GM10847 (cell line): ENCODE results near the gene RXFP1.

ENCODE experiments used
- POLR2A ChIP-seq: IDR thresholded peaks from 2 replicates; pipeline ENCODE4 v1.6.1; 2011; ENCODE audit not compliant: insufficient read length; ENCODE audit errors: extremely low read depth

The RXFP1 gene

DNA sequence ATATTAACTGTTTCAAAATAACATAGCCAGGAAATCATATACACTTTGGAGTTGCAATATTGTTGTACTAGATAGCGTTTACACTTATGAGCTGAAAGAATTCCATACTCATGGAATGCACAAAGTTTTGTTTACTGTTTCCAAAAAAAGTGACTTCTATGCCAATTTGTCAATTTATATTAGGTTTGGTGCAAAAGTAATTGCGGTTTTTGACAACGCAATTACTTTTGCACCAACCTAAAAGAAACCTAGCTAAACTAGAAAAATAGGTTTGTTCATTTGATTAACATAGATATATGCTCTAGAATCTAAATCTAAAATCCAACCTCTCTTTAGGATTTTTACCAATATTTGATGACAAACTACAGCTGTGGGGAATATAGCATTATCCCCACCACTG lies 15.2 kb downstream of the RXFP1 start:
- no peak for TF ChIP-seq POLR2A

DNA sequence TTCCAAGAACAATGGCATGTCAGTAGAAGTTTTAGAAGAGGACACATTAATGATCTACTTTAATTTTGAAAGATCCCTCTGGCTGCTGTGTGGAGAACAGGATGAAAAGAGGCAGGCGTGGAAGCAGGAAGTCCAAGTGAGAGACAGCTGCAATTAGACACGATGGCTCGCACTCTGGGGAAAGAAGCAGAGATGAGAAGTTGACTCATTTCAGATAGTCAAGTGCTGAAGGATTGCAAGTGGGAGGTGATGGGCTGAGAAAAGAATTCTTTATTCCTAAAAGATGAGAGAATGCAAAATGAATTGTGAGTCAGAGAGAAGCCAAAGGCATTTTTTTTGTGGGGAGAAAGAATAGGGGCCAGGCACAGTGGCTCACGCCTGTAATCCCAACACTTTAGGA lies 16.5 kb downstream of the RXFP1 start:
- TF ChIP-seq POLR2A, result no peak

DNA sequence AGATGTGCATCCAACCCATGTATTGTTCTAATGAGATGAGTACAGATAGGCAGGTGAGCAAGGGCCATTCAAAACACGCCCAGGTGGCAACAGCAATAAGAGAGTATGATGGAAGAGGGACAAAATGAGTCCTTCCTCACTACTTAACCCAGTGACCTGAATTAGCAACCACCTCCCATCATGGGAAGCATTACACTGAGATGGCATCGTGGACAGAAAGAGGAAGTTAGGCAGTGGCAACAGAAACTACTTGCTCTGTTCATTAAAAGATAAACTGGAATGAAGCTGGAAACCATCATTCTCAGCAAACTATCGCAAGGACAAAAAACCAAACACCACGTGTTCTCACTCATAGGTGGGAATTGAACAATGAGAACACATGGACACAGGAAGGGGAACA lies 17.2 kb downstream of the RXFP1 start:
- no peak for TF ChIP-seq POLR2A

DNA sequence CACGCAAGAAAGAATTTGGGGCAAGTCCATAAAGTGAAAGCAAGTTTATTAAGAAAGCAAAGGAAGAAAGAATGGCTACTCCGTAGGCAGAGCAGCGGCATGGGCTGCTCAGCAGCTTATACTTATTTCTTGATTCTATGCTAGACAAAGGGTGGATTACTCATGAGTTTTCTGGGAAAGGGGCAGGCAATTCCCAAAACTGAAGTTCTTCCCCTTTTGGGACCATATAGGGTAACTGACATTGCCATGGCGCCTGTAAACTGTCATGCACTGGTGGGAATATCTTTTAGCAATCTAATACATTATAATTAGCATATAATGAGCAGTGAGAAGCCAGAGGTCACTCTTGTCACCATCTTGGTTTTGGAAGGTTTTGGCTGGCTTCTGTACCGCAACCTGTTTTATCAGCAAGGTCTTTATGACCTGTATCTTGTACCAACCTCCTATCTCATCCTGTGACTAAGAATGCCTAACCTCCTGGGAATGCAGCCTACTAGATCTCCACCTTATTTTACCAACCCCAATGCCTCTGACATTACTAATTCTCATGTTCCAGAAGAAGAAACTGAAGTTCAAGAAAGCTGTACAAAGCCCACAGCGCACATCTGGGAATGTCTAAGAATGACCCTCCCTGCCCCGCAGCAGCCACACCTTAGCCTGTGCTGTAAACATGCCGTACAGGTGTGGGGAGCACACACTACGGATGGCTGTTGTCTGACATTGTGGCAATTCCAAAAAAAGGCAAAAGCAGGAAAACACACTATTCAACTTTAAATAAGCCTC lies 18.6 kb downstream of the RXFP1 start:
- TF ChIP-seq POLR2A, result no peak

DNA sequence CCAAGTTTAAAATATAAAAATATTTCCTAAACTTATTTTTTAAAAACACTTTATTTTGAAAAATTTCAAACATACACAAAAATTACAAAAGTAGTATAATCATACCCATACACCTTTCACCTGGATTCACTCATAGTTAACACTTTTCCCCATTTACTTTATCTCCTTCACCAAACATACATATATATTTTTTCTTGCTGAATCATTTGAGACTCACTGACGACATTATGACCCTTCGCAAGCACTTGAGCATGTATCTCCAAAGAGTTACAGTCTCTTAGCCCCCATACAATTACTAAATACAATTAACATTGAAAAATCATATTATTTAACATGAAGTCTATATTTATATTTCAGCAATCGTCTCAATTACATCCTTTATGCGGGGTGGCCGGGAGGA lies 19.8 kb downstream of the RXFP1 start:
- no peak for TF ChIP-seq POLR2A

DNA sequence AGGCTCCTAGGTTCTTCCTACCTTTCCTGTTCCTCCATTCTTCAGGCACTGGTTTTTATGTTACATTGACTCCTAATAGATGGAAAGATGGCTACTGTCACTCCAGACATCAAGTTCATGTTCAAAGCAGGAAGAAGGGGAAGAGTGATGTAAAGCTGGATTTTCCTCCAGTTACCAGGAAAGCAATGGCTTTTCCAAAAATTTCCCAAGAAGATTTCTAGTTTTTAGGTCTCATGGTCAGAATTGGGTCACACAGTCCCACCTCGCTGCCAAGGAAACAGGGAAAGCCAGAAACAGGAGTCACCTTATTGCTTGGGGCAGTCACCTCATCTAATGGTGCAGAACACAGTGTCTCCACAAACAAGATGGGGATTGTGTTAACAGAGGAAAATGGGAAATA lies 21.5 kb downstream of the RXFP1 start:
- TF ChIP-seq POLR2A, result no peak

DNA sequence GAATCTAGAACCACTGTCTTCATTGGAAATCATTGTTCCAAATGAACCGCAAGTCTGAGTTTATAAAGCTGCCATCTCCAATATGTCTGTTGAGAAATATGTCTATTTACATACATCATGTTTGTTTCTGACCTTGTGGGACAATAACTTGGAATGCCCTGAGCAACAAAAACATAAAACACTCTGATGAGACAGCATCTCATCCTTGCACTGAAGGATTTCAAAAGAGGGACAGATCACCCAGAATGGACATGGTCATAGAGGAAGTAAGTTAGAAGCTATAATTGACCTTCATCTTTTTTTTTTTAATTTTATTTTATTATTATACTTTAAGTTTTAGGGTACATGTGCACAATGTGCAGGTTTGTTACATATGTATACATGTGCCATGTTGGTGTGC lies 22.5 kb downstream of the RXFP1 start:
- TF ChIP-seq POLR2A, result no peak

DNA sequence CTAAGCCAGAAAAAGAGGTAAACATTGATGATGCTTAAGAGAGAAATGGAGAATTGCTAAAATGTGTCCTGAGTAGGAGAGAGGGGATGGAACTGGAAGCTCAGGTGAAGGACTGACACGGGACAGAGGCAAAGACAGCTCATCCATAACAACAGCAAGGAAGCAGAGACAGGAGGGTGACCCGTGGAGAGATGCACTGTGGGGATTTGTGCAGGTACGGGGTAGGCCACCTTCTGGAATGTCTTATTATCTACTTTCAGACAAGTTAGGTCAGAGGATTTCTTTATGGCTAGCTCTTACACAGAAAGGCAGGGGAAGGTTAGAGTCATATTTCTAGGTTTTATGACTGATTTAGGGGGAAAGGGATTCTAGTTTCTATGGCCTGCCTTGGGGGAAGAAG lies 31.7 kb downstream of the RXFP1 start:
- TF ChIP-seq POLR2A, result no peak

DNA sequence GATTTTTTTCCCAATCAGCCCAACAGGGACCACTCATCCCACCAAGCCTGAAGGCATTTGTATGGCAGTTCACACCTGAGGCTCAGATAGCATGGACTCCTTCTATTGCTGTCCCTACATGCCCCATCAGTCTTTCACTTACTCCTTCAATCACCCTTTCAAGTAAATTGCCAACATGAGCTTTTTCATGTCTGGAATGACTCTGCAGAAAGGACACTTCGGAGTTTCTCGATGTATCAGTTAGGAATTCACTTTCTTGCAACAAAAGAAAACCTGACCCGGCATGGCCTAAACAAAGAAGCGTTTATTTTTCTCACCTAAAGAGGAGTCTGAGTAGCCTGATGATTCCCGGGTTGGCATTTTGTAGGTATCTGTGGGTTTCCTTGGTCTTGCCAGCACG lies 38.6 kb downstream of the RXFP1 start:
- no peak for TF ChIP-seq POLR2A

DNA sequence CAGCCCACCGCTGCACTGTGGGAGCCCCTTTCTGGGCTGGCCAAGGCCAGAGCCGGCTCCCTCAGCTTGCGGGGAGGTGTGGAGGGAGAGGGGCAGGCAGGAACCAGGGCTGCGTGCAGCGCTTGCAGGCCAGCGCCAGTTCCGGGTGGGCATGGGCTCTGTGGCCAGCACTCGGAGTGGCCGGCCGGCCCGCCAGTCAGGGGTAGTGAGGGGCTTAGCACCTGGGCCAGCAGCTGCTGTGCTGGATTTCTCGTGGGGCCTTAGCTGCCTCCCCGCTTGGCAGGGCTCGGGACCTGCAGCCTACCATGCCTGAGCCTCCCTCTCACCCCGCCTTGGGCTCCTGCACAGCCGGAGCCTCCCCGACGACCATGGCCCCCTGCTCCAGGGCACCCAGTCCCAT lies 45.2 kb downstream of the RXFP1 start:
- TF ChIP-seq POLR2A, result no peak

DNA sequence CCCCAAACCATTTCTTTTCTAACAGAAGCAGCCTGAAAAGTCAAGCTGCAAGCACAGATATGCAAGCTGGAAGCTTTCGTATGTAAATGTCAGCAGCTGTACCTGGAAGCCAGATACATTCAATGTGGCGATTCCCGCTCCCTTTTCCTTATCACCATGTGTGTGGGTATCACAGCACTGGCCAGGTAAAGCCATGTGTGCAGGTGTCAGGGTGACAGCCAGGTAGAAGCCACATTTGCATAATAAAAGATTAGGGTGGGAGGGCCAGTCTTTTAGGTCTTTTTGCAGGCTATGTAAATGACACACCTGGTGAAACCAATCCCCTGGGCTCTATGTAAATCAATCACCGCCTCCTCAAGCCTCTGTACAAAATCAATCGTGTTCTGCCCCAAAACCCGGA lies 50.1 kb downstream of the RXFP1 start:
- TF ChIP-seq POLR2A, result no peak

DNA sequence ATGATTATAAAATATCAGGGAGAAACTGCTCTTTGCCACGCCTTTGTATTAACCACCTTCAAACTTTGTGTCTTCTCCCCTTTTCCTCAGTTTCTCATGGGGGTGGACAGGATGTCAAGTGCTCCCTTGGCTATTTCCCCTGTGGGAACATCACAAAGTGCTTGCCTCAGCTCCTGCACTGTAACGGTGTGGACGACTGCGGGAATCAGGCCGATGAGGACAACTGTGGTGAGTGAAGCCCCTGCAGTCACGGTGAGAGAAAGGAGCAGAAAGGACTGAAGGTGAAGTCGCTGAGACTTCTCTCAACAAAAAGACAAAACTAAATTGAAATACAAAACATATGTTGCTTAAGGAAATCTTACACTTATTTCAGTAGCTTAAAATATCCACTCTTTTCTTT lies 50.9 kb downstream of the RXFP1 start:
- no peak for TF ChIP-seq POLR2A

DNA sequence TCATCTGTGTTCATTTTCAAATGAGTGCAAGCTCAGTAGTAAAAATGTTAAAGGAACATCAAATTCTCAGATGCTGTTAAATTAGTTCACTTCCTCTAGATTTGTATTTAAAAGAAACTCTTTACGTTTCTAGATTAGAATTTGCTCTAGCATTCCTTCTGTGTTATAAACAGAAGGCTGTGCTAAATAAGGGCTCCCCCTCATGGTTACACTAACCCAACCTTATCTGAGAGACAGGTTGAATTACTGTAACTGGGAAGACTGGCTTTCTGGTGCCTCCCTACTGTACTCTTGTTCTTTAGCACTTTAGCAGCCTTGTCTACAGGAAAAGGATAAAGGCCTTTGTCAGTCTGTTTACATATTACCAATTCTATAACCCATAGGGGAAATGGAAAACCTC lies 56.8 kb downstream of the RXFP1 start:
- TF ChIP-seq POLR2A, result no peak

DNA sequence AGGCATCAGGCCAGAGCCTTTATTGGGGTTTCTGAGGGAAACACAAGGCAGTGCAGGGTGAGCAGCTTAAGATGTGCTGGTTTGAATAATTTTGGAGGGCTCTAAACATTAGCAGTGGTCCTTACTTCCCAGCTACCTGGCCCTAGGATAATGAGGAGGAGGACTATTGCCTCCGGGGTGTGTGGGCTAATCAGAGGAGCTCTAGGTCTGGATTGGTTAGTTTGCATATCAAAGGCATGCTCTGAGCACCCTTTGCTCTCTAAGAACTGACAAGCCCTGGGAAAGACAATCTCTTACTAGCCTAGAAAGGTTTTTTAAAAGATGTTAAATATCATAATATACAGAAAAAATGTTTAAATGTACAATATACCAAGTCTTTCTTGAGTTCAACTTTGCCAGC lies 58.4 kb downstream of the RXFP1 start:
- TF ChIP-seq POLR2A, result no peak

DNA sequence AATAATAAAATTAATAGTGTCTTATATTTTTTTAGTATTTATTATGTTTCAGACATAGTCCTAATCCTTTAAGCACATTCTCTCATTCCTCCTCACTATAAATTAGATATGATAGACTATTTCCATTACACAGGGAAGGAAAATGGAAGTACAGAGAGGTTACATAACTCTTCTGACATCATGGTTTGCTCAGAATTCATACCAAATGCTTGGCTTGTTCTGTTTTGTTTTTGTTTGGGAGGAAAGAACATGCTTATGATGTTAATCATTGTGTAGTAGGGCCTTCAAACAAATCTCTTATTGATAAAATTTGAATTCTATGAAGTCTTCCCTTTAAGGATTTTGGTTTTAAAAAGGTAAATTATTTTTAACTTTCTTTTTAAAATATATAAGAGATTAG lies 59.5 kb downstream of the RXFP1 start:
- TF ChIP-seq POLR2A, result no peak

DNA sequence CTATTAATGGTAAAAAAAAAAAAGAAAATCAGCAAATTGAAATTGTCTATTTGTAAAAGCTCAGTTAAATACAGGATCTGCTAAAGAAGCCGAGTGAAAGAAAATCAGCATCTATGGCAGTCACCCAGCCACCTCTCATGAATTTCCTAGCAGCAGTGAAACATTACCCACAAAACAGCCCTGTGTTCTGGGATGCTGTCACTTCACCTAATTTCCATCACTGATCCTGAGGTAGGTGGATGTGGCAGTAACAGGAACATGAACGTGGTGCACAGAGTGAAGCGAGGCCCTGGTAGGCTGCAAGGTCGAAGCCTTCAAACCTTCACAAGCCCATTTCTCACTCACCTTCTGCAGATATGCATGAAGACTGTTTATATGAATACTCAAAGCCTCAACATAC lies 65.2 kb downstream of the RXFP1 start:
- TF ChIP-seq POLR2A, result no peak

DNA sequence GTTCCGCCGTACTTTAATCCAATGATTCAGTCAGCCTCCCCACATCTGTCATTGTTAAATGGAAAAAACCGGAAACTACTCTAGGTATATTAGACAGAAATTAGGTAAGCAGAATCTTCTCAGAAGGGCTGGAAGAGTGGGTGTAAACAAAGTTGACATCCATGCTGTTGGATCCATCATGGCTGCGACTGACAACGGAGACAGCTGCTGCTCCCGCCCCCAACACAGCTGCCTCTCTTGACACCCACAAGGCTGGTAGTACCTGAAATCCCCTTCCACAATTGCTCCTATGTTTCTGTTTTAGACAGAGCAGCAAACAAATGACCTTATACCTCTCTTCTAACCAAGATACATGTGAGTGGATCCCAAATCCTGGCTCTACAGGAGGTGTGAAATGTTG lies 66.6 kb downstream of the RXFP1 start:
- no peak for TF ChIP-seq POLR2A
